IMR-90 (cell line): ENCODE measurements around the gene TBC1D22B. TPM values are rescaled to one million over a fixed set of nuclear protein-coding genes. Genes with fewer than 3 reads are reported as not detected.
"Not testable (repeated sequence)": the region's sequence is repeated elsewhere in the genome, so short reads cannot be mapped to it uniquely, and the experiment has no call there.

Source experiments
- ATAC-seq: fragments of 200-7000 bp; cut with Tn5 transposase; 2 replicates; pipeline ENCODE4 v1.9.1; 2020; ENCODE audit warnings: low read depth, mild to moderate bottlenecking, moderate library complexity
- BruUV-seq: library from RNA; stranded (reverse); fragments of 400-500 nt; replicated peaks from 2 replicates; lab custom pipeline; 2021; lab: Mats Ljungman, UMichigan
- CTCF ChIA-PET: fragments of 300-600 bp; formaldehyde crosslinking; extraction: SDS; loops from one replicate; lab custom pipeline; 2021; ENCODE audit warnings: antibody characterized with exemption; lab: Yijun Ruan, JAX
- POLR2A ChIA-PET: fragments of 300-600 bp; sonication (Branson Sonifier 250); formaldehyde crosslinking; loops from one replicate; lab custom pipeline; 2022; ENCODE audit warnings: antibody characterized with exemption; ENCODE audit not compliant: unreplicated experiment; lab: Charles Lee
- DNase-seq: peaks from one replicate; pipeline ENCODE4 v3.0.0; 2013
- H2AFZ ChIP-seq: replicated peaks from 2 replicates; pipeline ENCODE3; 2013; ENCODE audit warnings: low read length, mild to moderate bottlenecking; ENCODE audit not compliant: poor library complexity
- H2AK5ac ChIP-seq: 2 replicates; pipeline ENCODE4 v1.6.1; 2013; ENCODE audit warnings: low read depth, low read length, inconsistent platforms
- H2AK9ac ChIP-seq: replicated peaks from 2 replicates; pipeline ENCODE3; 2013; ENCODE audit warnings: mild to moderate bottlenecking, low read depth, low read length, moderate library complexity; ENCODE audit not compliant: poor library complexity
- H2BK120ac ChIP-seq: 2 replicates; pipeline ENCODE4 v1.6.1; 2013; ENCODE audit warnings: low read depth, low read length, inconsistent platforms
- H2BK15ac ChIP-seq: 3 replicates; pipeline ENCODE4 v1.6.1; 2013; ENCODE audit warnings: low read depth, low read length, inconsistent platforms
- H2BK20ac ChIP-seq: 2 replicates; pipeline ENCODE4 v1.6.1; 2013; ENCODE audit warnings: low read depth, mild to moderate bottlenecking, inconsistent platforms, low read length, moderate library complexity
- H2BK5ac ChIP-seq: 2 replicates; pipeline ENCODE4 v1.6.1; 2013; ENCODE audit warnings: mild to moderate bottlenecking, low read depth, low read length, inconsistent platforms; ENCODE audit not compliant: poor library complexity, severe bottlenecking
- H3K14ac ChIP-seq: replicated peaks from 2 replicates; pipeline ENCODE4 v1.6.1; 2013; ENCODE audit warnings: low read depth, low read length, inconsistent platforms
- H3K18ac ChIP-seq: 2 replicates; pipeline ENCODE4 v1.6.1; 2013; ENCODE audit warnings: low read depth, low read length, control low read depth
- H3K23ac ChIP-seq: 2 replicates; pipeline ENCODE4 v1.6.1; 2013; ENCODE audit warnings: low read depth, low read length, inconsistent platforms
- H3K27ac ChIP-seq: 2 replicates; pipeline ENCODE4 v1.5.1; 2013; ENCODE audit warnings: mild to moderate bottlenecking, control low read depth, low read length; ENCODE audit not compliant: insufficient read depth
- H3K27me3 ChIP-seq: 2 replicates; pipeline ENCODE4 v1.6.1; 2013; ENCODE audit warnings: low read length; ENCODE audit not compliant: control insufficient read depth, insufficient read depth
- H3K36me3 ChIP-seq: 2 replicates; pipeline ENCODE4 v1.6.1; 2013; ENCODE audit warnings: low read length, mixed read lengths; ENCODE audit not compliant: control insufficient read depth, insufficient read depth
- H3K4ac ChIP-seq: 2 replicates; pipeline ENCODE4 v1.6.1; 2013; ENCODE audit warnings: low read depth, low read length, inconsistent platforms
- H3K4me1 ChIP-seq: 2 replicates; pipeline ENCODE4 v1.6.1; 2013; ENCODE audit warnings: low read length, mixed read lengths; ENCODE audit not compliant: control insufficient read depth, insufficient read depth
- H3K4me2 ChIP-seq: 2 replicates; pipeline ENCODE4 v1.6.1; 2013; ENCODE audit warnings: low read depth, mild to moderate bottlenecking, control low read depth, low read length, moderate library complexity
- H3K4me3 ChIP-seq: 2 replicates; pipeline ENCODE4 v1.5.1; 2013; ENCODE audit warnings: low read depth, mild to moderate bottlenecking, control low read depth, low read length, moderate library complexity; ENCODE audit not compliant: insufficient read depth
- H3K56ac ChIP-seq: 2 replicates; pipeline ENCODE4 v1.6.1; 2013; ENCODE audit warnings: low read length, inconsistent platforms; ENCODE audit not compliant: insufficient read depth; ENCODE audit errors: extremely low read depth
- H3K79me1 ChIP-seq, 2 experiments: 2 replicates each; pipeline ENCODE4 v1.6.1; 2013; ENCODE audit warnings: low read length in 2 of 2, inconsistent platforms in 1 of 2, low read depth in 1 of 2
- H3K9ac ChIP-seq: 2 replicates; pipeline ENCODE4 v1.6.1; 2013; ENCODE audit warnings: low read depth, low read length, control low read depth
- H3K9me1 ChIP-seq: 2 replicates; pipeline ENCODE4 v1.6.1; 2013; ENCODE audit warnings: low read length, inconsistent platforms; ENCODE audit not compliant: insufficient read depth
- H3K9me3 ChIP-seq: 2 replicates; pipeline ENCODE4 v1.6.1; 2013; ENCODE audit warnings: low read length; ENCODE audit not compliant: control insufficient read depth, insufficient read depth
- H4K20me1 ChIP-seq: 2 replicates; pipeline ENCODE4 v1.6.1; 2013; ENCODE audit warnings: low read length, inconsistent platforms; ENCODE audit not compliant: insufficient read depth
- H4K5ac ChIP-seq: 2 replicates; pipeline ENCODE4 v1.6.1; 2013; ENCODE audit warnings: mild to moderate bottlenecking, low read depth, low read length, control low read depth
- H4K8ac ChIP-seq, 2 experiments: 2 replicates each; pipeline ENCODE4 v1.6.1; 2013; ENCODE audit warnings: low read depth in 2 of 2, low read length in 2 of 2, control low read depth in 1 of 2, inconsistent platforms in 1 of 2
- H4K91ac ChIP-seq: 2 replicates; pipeline ENCODE4 v1.6.1; 2013; ENCODE audit warnings: low read depth, low read length, inconsistent platforms; ENCODE audit not compliant: insufficient read depth
- WGBS, 2 experiments: methylation state at CpG; one replicate each; pipeline versions ENCODE4 v1.1.5 to v1.1.7; 2013; ENCODE audit warnings: missing lambda C conversion rate in 2 of 2; ENCODE audit not compliant: insufficient read length in 1 of 2; ENCODE audit errors: extremely low coverage in 2 of 2; 5-methylcytosine and 5-hydroxymethylcytosine counted together
- dilution Hi-C: fragments of 300-500 bp; cut with HindIII; formaldehyde crosslinking; loops from one replicate; pipeline ENCODE4 v1.14.3; 2018; ENCODE audit warnings: low sequenced_read_pairs; ENCODE audit not compliant: unreplicated experiment
- in situ Hi-C: fragments of 300-500 bp; cut with MboI; formaldehyde crosslinking; loops from 3 replicates; pipeline ENCODE4 v1.14.3; 2019; ENCODE audit warnings: low sequenced_read_pairs, inconsistent platforms, mixed read lengths
- intact Hi-C: fragments of 100-400 bp; cut with micrococcal nuclease; formaldehyde crosslinking; loops from 2 replicates; pipeline ENCODE4 v1.10.0; 2022
- polyA plus RNA-seq, 3 experiments: library from polyadenylated mRNA; depleted of rRNA; stranded (reverse); fragments of >200 nt; gene quantifications; 2 replicates each; pipeline ENCODE4 v1.2.3, GENCODE V29; 2012; ENCODE audit warnings: low replicate concordance in 1 of 3
- total RNA-seq: library from RNA; depleted of rRNA; stranded (reverse); fragments of >200 nt; gene quantifications from 2 replicates; pipeline ENCODE4 v1.2.3, GENCODE V29; 2012

The TBC1D22B gene
- total and polyA plus RNA-seq, 2 of the 4 experiments (the other 2 are of a cell fraction): 6.6 to 7.5 TPM

- H3K9me1 ChIP-seq, intact Hi-C loops, H2AK5ac ChIP-seq, CTCF ChIA-PET, in situ Hi-C loops, DNase-seq, dilution Hi-C loops, H2AFZ ChIP-seq, ATAC-seq, H4K20me1 ChIP-seq, H3K4me1 ChIP-seq, H3K79me1 ChIP-seq, POLR2A ChIA-PET, H3K9ac ChIP-seq, H3K56ac ChIP-seq, H3K27me3 ChIP-seq, H3K18ac ChIP-seq, H3K4me3 ChIP-seq, H3K9me3 ChIP-seq, H4K8ac ChIP-seq, H3K14ac ChIP-seq, H2BK20ac ChIP-seq, H3K4me2 ChIP-seq, H3K23ac ChIP-seq, H4K91ac ChIP-seq, H3K27ac ChIP-seq, H2AK9ac ChIP-seq, H3K4ac ChIP-seq, H3K36me3 ChIP-seq, H2BK120ac ChIP-seq, H4K5ac ChIP-seq, BruUV-seq, H2BK5ac ChIP-seq, H2BK15ac ChIP-seq: not testable (repeated sequence)
- no CpG with 5 or more reads among the region's 3 CpGs for WGBS, 2 experiments
Observed at GRCh38 chr6:37345804-37346203, 88.2 kb downstream of the TBC1D22B start.
